Peyer's patch (tissue), 4 donors: ENCODE measurements around the gene SPAG16. TPM values are rescaled to one million over a fixed set of nuclear protein-coding genes. Genes with fewer than 3 reads are reported as not detected.

Experiments
- DNase-seq, 3 donors: peaks; one replicate each; pipeline ENCODE4 v3.0.0-alpha.2; 2017 to 2019
- H3K27ac ChIP-seq, 4 donors: fragments of 200-600 bp; sonication (generic); one replicate each; pipeline ENCODE4 v1.5.1; 2016 to 2019
- H3K27me3 ChIP-seq, 2 donors: fragments of 200-600 bp; sonication (generic); one replicate each; pipeline ENCODE4 v1.5.1; 2019
- H3K36me3 ChIP-seq, 3 donors: fragments of 200-600 bp; sonication (generic); one replicate each; pipeline ENCODE4 v1.5.1; 2016 to 2019
- H3K4me1 ChIP-seq, 4 donors: fragments of 200-600 bp; sonication (generic); one replicate each; pipeline ENCODE4 v1.5.1; 2016 to 2019
- H3K4me3 ChIP-seq, 4 donors: fragments of 200-600 bp; sonication (generic); 1 replicate in 3 of 4; 2 replicates in 1 of 4; pipeline ENCODE4 v1.5.1; 2016 to 2019; ENCODE audit warnings: mild to moderate bottlenecking in 1 of 4
- H3K9me3 ChIP-seq, 4 donors: fragments of 200-600 bp; sonication (generic); one replicate each; pipeline ENCODE4 v1.5.1; 2016 to 2019; ENCODE audit warnings: mild to moderate bottlenecking in 1 of 4
- POLR2A ChIP-seq, 2 donors: fragments of 450-650 bp; IDR thresholded peaks; one replicate each; pipeline ENCODE4 v1.5.1; 2017; ENCODE audit warnings: antibody characterized with exemption in 2 of 2, mild to moderate bottlenecking in 2 of 2, moderate library complexity in 2 of 2
- total RNA-seq, 4 donors: library from RNA; depleted of rRNA; stranded (reverse); fragments of >200 nt; gene quantifications; one replicate each; pipeline ENCODE4 v1.1.0, GENCODE V29; 2016
- TF ChIP-seq, protein P1 (sequence below), 6 experiments: fragments of 450-650 bp in 4 of 6; fragments of 200-600 bp in 2 of 6; sonication (generic) in 1 of 6; IDR thresholded peaks; one replicate each; pipeline ENCODE4 v1.5.1; 2017 to 2019; ENCODE audit warnings: antibody characterized with exemption in 6 of 6, mild to moderate bottlenecking in 3 of 6, moderate library complexity in 1 of 6

The SPAG16 gene
- total RNA-seq, 4 donors from 2014 or later = 5.5 to 43.7 (median 10.0) TPM

DNA sequence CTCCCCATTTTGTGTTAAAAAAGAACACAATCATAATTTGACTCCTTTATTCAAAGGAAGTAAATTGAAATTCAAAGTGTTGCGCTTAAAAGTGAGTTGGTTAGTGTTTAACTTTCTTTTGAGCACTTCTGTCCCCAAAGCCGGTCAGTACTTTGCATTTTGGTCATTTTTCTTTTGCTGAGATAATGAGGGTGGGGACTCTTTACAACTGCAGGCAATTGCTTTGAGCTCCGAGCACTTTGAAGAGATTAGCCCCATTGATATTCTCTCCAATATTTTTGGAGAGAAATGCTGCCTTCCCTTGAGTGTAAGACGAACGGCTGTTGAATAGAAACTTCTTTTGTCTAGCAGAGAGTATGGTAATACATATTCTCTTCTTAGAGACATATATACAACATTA, 885.0 kb downstream of the SPAG16 start:
- TF ChIP-seq POLR2A (IDR thresholded peaks at IDR 0.05) = no peak
- TF ChIP-seq, protein P1, sequence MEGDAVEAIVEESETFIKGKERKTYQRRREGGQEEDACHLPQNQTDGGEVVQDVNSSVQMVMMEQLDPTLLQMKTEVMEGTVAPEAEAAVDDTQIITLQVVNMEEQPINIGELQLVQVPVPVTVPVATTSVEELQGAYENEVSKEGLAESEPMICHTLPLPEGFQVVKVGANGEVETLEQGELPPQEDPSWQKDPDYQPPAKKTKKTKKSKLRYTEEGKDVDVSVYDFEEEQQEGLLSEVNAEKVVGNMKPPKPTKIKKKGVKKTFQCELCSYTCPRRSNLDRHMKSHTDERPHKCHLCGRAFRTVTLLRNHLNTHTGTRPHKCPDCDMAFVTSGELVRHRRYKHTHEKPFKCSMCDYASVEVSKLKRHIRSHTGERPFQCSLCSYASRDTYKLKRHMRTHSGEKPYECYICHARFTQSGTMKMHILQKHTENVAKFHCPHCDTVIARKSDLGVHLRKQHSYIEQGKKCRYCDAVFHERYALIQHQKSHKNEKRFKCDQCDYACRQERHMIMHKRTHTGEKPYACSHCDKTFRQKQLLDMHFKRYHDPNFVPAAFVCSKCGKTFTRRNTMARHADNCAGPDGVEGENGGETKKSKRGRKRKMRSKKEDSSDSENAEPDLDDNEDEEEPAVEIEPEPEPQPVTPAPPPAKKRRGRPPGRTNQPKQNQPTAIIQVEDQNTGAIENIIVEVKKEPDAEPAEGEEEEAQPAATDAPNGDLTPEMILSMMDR (IDR thresholded peaks at IDR 0.05) = no peak

DNA sequence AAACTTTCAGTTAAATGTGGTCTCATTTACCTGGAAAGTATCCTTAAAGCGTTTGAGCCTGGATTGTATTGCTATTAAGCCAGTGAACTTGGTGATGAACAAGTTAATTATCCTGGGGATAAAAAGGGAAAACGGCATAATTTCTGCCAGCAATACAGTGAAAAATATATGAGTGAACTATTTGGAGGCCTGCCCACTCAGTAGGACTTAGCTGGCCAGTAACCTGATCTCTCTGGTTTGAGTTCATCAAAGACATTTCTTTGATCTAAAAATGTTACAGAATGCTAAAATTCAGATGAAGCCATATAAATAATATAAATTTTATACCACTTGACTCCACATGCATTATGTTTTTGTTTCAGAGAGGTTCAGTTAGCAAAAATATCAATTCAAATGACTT, 885.5 kb downstream of the SPAG16 start:
- Histone ChIP-seq H3K27me3 (no peaks in the 10 kb centered on the region), H3K4me3 (no peak overlapping the region), H3K9me3 (no peaks in the 10 kb centered on the region), H3K4me1 (no peaks in the 10 kb centered on the region), H3K27ac (no peak overlapping the region), H3K36me3 (no peaks in the 10 kb centered on the region)
- no peak for DNase-seq
- TF ChIP-seq, protein P1 (IDR thresholded peaks at IDR 0.05) = no peak

More for the DNA sequence above, 885.0 kb downstream of the SPAG16 start:
- Histone ChIP-seq H3K36me3 (no peaks in the 10 kb centered on the region), H3K4me3 (no peak overlapping the region), H3K9me3 (no peaks in the 10 kb centered on the region), H3K4me1 (no peaks in the 10 kb centered on the region), H3K27me3 (no peaks in the 10 kb centered on the region), H3K27ac (no peak overlapping the region)
- DNase-seq = no peak

DNA sequence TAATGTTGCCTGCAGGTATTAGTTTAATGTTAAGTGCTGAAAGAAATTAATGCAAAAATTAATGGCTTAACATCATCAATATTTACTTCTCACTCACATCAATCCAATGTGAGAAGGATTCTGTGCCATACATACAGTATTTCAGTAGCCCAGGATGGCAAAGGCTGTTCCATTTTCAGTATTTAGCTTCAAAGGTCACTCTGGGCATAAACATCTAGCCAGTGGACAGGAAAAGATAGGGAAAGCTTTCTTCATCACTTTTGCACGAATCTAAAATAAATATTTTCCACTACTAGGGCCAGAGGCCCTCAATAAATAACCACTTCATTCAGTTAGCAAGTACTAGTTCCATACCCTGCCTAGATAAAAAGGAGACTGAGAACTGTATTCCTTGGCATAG, 890.3 kb downstream of the SPAG16 start:
- no peak overlapping the region for H3K4me3 ChIP-seq
- no peak for TF ChIP-seq POLR2A (IDR thresholded peaks at IDR 0.05)
- TF ChIP-seq, protein P1 (IDR thresholded peaks at IDR 0.05) = no peak

DNA sequence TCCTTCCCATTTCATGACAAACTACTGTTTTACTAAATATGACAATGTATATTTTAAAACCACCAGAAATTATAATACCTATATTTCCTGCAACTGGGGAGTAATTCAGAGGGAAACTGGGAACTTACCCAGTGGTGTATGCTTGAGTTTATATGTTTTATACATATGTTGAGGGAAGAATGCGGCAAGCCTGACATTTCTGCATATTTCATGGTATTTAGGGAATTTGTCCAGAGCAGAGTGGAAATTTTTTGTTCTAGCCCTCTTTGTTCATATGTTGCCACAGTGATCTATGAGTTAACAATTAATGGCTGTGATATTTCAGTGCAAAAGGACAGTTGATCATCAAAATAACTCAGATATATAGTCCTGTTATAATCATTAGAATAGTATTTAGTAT, 895.8 kb downstream of the SPAG16 start:
- no peaks in the 10 kb centered on the region for H3K4me1 ChIP-seq
- H3K27ac ChIP-seq = no peak overlapping the region
- H3K36me3 ChIP-seq = no peaks in the 10 kb centered on the region
- no peak for TF ChIP-seq POLR2A (IDR thresholded peaks at IDR 0.05)
- TF ChIP-seq, protein P1 (IDR thresholded peaks at IDR 0.05) = no peak
- no peak overlapping the region for H3K4me3 ChIP-seq
- H3K9me3 ChIP-seq = no peaks in the 10 kb centered on the region
- no peaks in the 10 kb centered on the region for H3K27me3 ChIP-seq
- no peak for DNase-seq

More for the DNA sequence above, 890.3 kb downstream of the SPAG16 start:
- Histone ChIP-seq H3K4me1 (no peaks in the 10 kb centered on the region), H3K27ac (no peak overlapping the region), H3K27me3 (no peaks in the 10 kb centered on the region), H3K36me3 (no peaks in the 10 kb centered on the region), H3K9me3 (no peaks in the 10 kb centered on the region)
- DNase-seq = no peak

DNA sequence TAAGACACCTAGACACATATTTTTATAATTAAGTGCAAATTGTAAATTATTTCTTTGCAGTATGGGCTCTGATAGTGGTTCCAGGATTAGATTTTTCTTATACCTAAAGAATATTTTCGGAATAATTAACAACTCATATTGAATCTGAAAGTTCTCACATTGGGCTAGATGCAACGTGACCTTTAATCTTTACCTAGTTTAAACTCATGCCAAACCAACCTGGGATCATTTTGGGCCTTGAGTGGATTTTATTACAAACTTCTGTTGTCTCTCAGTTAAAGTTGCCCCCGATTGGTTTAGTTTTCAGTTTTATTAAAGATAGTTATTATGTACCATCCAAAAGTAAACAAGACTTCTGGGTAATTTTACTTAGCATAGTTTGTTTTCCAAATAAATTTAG, 896.4 kb downstream of the SPAG16 start:
- Histone ChIP-seq H3K36me3 (no peaks in the 10 kb centered on the region), H3K9me3 (no peaks in the 10 kb centered on the region), H3K27me3 (no peaks in the 10 kb centered on the region), H3K27ac (no peak overlapping the region), H3K4me3 (no peak overlapping the region), H3K4me1 (no peaks in the 10 kb centered on the region)
- TF ChIP-seq POLR2A (IDR thresholded peaks at IDR 0.05) = no peak
- TF ChIP-seq, protein P1 (IDR thresholded peaks at IDR 0.05) = no peak
- DNase-seq = no peak

DNA sequence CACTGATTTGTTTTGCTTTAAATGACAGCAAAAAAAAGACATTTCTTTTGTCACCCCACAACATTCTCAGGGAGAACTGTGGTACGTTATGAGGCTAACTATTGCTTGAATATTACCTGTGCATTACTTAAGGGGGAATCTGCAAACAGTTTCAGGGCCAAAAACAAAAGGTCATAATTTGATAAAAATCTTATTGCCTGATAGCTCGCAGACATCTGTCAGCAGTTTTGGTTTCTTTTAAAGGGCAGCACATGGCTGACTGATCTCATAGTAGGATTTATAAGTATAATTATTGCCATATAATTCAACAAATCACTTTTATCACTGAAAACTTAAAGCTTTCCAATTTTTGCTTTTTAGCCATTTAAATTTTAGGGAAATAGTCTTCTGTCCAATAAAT, 900.2 kb downstream of the SPAG16 start:
- TF ChIP-seq, protein P1 (IDR thresholded peaks at IDR 0.05) = no peak
- no peak for TF ChIP-seq POLR2A (IDR thresholded peaks at IDR 0.05)
- Histone ChIP-seq H3K27me3 (no peaks in the 10 kb centered on the region), H3K4me3 (no peak overlapping the region), H3K9me3 (no peaks in the 10 kb centered on the region), H3K4me1 (no peaks in the 10 kb centered on the region), H3K36me3 (no peaks in the 10 kb centered on the region), H3K27ac (no peak overlapping the region)
- DNase-seq = no peak
